H1 (cell line): ENCODE measurements around the gene CAP1.

ENCODE experiments used
- CHD7 ChIP-seq: fragments of 300-600 bp; sonication (generic); IDR thresholded peaks from 2 replicates; pipeline ENCODE4 v1.7.1; 2012; ENCODE audit warnings: low read length, moderate library complexity, mild to moderate bottlenecking, inconsistent platforms; ENCODE audit not compliant: insufficient replicate concordance
- CTCF ChIP-seq, 3 experiments: IDR thresholded peaks; 1 replicate in 2 of 3; 2 replicates in 1 of 3; pipeline versions ENCODE4 v1.5.1 to v1.6.1; 2011; ENCODE audit warnings: low read length in 3 of 3, mild to moderate bottlenecking in 3 of 3, inconsistent platforms in 2 of 3, low read depth in 1 of 3, moderate library complexity in 1 of 3; ENCODE audit not compliant: insufficient read depth in 1 of 3; ENCODE audit errors: control extremely low read depth in 1 of 3
- POLR2A ChIP-seq, 2 experiments: IDR thresholded peaks; 1 replicate in 1 of 2; 2 replicates in 1 of 2; pipeline ENCODE4 v1.6.1; 2011; ENCODE audit warnings: low read depth in 2 of 2, low read length in 2 of 2, mild to moderate bottlenecking in 2 of 2; ENCODE audit errors: control extremely low read depth in 1 of 2
- POU5F1 ChIP-seq: IDR thresholded peaks from 2 replicates; pipeline ENCODE4 v1.6.1; 2011; ENCODE audit warnings: low read depth, mild to moderate bottlenecking, low read length, moderate library complexity
- RFX5 ChIP-seq: IDR thresholded peaks from 2 replicates; pipeline ENCODE4 v1.6.1; 2011; ENCODE audit warnings: low read depth, low read length, improper control_type of control experiment, borderline replicate concordance
- YY1 ChIP-seq: IDR thresholded peaks from 2 replicates; pipeline ENCODE4 v1.6.1; 2011; ENCODE audit warnings: low read depth, mild to moderate bottlenecking, low read length

DNA sequence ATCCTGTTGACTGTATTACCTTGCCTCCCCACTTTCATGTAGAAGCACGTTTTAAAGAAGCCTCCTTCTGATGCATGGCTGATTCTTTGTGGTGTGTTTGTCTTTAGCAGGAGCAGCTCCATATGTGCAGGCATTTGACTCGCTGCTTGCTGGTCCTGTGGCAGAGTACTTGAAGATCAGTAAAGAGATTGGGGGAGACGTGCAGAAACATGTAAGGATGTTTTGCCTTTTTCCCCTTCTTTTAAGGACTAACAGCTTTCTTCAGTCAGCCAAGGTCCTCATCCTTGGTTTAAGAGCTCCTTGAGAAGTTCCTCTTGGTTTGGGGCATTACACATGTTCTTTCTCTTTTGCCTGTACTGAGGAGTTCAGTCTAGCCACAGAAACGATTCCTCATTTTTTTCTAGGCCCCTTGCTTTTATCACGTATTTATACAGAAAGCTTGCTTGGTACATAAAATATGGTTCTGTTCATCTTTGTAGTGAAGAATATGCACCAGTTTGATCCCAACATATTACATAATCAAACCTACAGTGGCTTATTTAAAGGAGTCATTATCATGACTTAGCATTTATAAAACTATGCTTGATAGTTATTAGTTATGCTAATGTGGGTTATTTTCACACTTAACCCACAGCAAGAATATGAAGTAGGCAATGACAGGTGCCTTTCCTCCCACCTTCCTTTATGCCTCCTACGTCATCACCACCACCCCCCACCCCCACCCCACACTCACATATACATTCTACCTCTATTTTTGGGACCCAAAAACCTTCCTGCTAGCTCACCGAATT, 19.6 kb downstream of the CAP1 start:
- TF ChIP-seq YY1 (no peak), CTCF (IDR thresholded peaks at IDR 0.05; ENCODE audit: control extremely low read depth in 1 of 3, insufficient read depth in 1 of 3, low read depth in 1 of 3, low read length in 3 of 3) (no peak), POLR2A (IDR thresholded peaks at IDR 0.05; ENCODE audit: control extremely low read depth in 1 of 2, low read depth in 2 of 2, low read length in 2 of 2) (no peak), CHD7 (no peak), RFX5 (no peak), POU5F1 (no peak)
